ENCODE data around the gene SUGCT. TPM values are rescaled to one million over a fixed set of nuclear protein-coding genes. Genes with fewer than 3 reads are reported as not detected.
"Not testable (repeated sequence)": the region's sequence is repeated elsewhere in the genome, so short reads cannot be mapped to it uniquely, and the experiment has no call there.

Gene SUGCT
- total RNA-seq, 1 donor, result 6.7 TPM

GRCh38 chr7:40641701-40642100 is 506.9 kb downstream of the SUGCT start:
- TF ChIP-seq, protein P1, sequence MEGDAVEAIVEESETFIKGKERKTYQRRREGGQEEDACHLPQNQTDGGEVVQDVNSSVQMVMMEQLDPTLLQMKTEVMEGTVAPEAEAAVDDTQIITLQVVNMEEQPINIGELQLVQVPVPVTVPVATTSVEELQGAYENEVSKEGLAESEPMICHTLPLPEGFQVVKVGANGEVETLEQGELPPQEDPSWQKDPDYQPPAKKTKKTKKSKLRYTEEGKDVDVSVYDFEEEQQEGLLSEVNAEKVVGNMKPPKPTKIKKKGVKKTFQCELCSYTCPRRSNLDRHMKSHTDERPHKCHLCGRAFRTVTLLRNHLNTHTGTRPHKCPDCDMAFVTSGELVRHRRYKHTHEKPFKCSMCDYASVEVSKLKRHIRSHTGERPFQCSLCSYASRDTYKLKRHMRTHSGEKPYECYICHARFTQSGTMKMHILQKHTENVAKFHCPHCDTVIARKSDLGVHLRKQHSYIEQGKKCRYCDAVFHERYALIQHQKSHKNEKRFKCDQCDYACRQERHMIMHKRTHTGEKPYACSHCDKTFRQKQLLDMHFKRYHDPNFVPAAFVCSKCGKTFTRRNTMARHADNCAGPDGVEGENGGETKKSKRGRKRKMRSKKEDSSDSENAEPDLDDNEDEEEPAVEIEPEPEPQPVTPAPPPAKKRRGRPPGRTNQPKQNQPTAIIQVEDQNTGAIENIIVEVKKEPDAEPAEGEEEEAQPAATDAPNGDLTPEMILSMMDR (IDR thresholded peaks at IDR 0.05; ENCODE audit: insufficient read depth, low read length), result no peak
- H3K4me3 ChIP-seq (ENCODE audit: low read depth, low read length), result no peak overlapping the region
- DNase-seq (ENCODE audit: low read depth), result no peak

GRCh38 chr7:40643664-40644063 is 508.9 kb downstream of the SUGCT start:
- no peak for DNase-seq (ENCODE audit: low read depth)
- H3K4me3 ChIP-seq (ENCODE audit: low read depth, low read length), result no peak overlapping the region
- TF ChIP-seq, protein P1 (IDR thresholded peaks at IDR 0.05; ENCODE audit: insufficient read depth, low read length), result no peak

GRCh38 chr7:40644454-40645188 is 509.8 kb downstream of the SUGCT start:
- no peak for DNase-seq (ENCODE audit: low read depth)
- TF ChIP-seq, protein P1 (IDR thresholded peaks at IDR 0.05; ENCODE audit: insufficient read depth, low read length), result no peak
- H3K4me3 ChIP-seq (ENCODE audit: low read depth, low read length), result no peak overlapping the region

- TF ChIP-seq, protein P1 (IDR thresholded peaks at IDR 0.05; ENCODE audit: insufficient read depth, low read length), result no peak
- no peak overlapping the region for H3K4me3 ChIP-seq (ENCODE audit: low read depth, low read length)
- DNase-seq (ENCODE audit: low read depth), result no peak
Measured at GRCh38 chr7:40645197-40645596, 510.4 kb downstream of the SUGCT start.

DNA sequence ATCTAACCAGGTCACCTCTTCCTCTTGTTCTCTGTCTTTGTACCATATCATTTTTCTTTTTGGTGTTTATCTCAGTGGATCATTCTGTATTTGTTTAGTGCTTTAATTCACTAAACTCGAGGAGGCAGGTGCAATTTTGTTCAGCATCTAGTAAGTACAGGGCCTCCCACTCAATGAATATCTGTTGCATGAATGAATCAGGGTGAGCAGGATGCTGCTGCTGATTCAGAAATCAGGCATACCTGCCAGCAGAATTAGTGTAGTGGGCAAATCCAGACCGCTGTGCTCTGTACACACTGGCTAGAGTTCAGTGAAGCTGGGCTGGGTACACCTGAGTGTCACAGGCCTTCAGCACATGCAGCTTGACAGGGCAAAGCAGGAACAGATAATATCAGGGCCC is 511.9 kb downstream of the SUGCT start:
- DNase-seq (ENCODE audit: low read depth), result no peak
- TF ChIP-seq, protein P1 (IDR thresholded peaks at IDR 0.05; ENCODE audit: insufficient read depth, low read length), result no peak
- no peak overlapping the region for H3K4me3 ChIP-seq (ENCODE audit: low read depth, low read length)

DNA sequence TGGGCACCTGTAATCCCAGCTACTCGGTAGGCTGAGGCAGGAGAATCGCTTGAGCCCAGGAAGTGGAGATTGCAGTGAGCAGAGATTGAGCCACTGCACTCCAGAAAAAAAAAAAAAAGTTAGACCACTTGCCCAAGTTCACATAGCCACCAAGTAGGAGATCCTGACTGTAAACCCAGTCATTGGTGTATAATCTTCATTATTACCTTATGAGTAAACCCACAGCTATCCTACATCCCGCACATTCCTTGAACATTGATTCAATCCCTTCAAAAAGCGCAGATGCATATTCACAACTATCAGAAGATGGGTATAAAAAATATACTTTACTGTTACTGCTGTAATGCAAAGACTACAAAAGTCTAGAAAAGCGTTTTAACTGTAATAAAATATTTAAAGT is 512.9 kb downstream of the SUGCT start:
- H3K4me3 ChIP-seq (ENCODE audit: low read depth, low read length), result no peak overlapping the region
- no peak for DNase-seq (ENCODE audit: low read depth)
- TF ChIP-seq, protein P1 (IDR thresholded peaks at IDR 0.05; ENCODE audit: insufficient read depth, low read length), result no peak

GRCh38 chr7:40649247-40649646 is 514.4 kb downstream of the SUGCT start:
- DNase-seq (ENCODE audit: low read depth), result no peak
- H3K4me3 ChIP-seq (ENCODE audit: low read depth, low read length), result no peak overlapping the region
- TF ChIP-seq, protein P1 (IDR thresholded peaks at IDR 0.05; ENCODE audit: insufficient read depth, low read length), result no peak

GRCh38 chr7:40650903-40651302 is 516.1 kb downstream of the SUGCT start:
- DNase-seq (ENCODE audit: low read depth); H3K4me3 ChIP-seq (ENCODE audit: low read depth, low read length): not testable (repeated sequence)
